ENCODE measurements around the gene SEMA3B. TPM values are rescaled to one million over a fixed set of nuclear protein-coding genes. Genes with fewer than 3 reads are reported as not detected.
"Not testable (repeated sequence)": the region's sequence is repeated elsewhere in the genome, so short reads cannot be mapped to it uniquely, and the experiment has no call there.

SEMA3B gene
- total RNA-seq, 2 experiments from 2014 or later: 1.9 to 2.0 TPM

DNA sequence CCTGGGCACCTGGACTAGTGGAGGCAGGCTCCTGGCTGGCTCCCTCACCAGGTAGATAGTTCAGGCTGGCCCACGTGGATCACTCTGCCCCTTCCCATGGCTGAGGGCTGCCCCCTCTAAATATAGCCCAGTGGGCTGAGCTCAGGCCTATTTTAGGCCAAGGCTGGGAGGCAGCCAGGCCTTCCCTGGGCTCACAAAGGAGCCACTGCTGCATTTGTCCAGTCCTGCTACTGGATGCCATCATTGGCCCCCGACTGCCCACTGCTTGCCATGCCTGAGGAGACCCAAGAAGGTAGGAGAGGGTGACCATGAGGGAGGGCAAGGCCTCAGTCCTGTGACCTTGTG is 9.9 kb downstream of the SEMA3B start, which contains the start of gene LSMEM2:
TSS of gene LSMEM2 (plus strand) at position 208 of the 345 bp plus-strand sequence. CDS start at position 235, 27 bp downstream.
- H3K9me3 Mint-ChIP-seq: no peaks in the 10 kb centered on the region
- POLR2A ChIA-PET: no interaction called here
- intact Hi-C loops (cut with DNase I, micrococcal nuclease): loop anchor here in 1 of 2 experiments (10.0 kb wide), 1 partner anchor 266 kb away; no protein-coding TSS in a partner anchor

DNA sequence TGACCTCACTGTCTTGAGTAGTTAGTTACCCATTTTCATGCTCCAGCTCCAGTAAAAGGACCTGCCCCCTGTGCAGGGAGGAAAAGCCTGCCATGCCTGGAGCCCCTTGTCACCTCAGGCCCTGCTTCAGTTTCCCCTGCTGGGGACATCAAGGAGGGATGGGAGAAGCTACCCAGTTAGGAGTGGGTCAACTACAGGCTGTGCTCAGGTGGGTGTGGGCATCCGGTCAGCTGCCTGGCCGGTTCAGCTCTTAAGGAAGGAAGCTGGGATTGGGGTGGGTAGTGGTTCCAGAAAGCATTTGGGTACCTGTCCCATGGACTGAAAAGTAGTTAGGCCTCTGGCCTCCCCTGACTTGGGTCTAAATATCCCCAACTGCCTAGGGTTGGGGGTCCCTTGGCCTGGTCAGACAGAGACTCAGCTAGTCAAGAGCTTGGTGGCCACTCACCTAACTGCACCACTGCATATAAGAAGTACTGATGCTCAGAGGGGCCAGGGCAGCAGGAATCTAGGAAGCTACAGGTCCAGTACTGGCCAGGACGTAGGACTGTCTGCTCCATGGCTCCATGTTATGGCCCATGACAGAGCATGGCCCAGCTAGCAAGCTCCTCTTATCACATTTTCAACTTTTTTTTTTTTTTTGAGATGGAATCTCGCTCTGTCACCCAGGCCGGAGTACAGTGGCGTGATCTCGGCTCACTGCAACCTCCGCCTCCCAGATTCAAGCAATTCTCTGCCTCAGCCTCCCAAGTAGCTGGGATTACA is 10.5 kb downstream of the SEMA3B start:
- Histone ChIP-seq H3K4me3 (ENCODE audit: low read length) (no peak overlapping the region), H3K4me1 (ENCODE audit: insufficient read depth, low read length) (peaks cover 22% of the 10 kb centered on the region), H3K27me3 (ENCODE audit: control insufficient read depth in 1 of 2, insufficient read depth in 2 of 2, low read length in 2 of 2) (peaks cover 25 to 32% of the 10 kb centered on the region in 2 experiments), H3K36me3 (ENCODE audit: insufficient read depth, low read length) (no peaks in the 10 kb centered on the region), H3K27ac (ENCODE audit: low read depth in 1 of 2, low read length in 2 of 2) (no peak overlapping the region), H3K9me3 (ENCODE audit: control insufficient read depth in 1 of 2, insufficient read depth in 1 of 2, low read length in 2 of 2) (peaks cover 0 to 11% of the 10 kb centered on the region in 2 experiments)
- H3K27me3 Mint-ChIP-seq: peaks cover 38% of the 10 kb centered on the region
- peaks cover 14% of the 10 kb centered on the region for H3K4me1 Mint-ChIP-seq (ENCODE audit: low read depth)
- ChIA-PET POLR2A (interaction anchor here (1.0 kb wide), 1 partner anchor 20 kb away, joined by 3 read pairs; the partner anchor contains the start of genes HYAL3 and NAA80), CTCF (interaction anchor here (1.1 kb wide), 1 partner anchor 53 kb away, joined by 3 read pairs; no protein-coding TSS in a partner anchor)
- TF ChIP-seq, protein P1, sequence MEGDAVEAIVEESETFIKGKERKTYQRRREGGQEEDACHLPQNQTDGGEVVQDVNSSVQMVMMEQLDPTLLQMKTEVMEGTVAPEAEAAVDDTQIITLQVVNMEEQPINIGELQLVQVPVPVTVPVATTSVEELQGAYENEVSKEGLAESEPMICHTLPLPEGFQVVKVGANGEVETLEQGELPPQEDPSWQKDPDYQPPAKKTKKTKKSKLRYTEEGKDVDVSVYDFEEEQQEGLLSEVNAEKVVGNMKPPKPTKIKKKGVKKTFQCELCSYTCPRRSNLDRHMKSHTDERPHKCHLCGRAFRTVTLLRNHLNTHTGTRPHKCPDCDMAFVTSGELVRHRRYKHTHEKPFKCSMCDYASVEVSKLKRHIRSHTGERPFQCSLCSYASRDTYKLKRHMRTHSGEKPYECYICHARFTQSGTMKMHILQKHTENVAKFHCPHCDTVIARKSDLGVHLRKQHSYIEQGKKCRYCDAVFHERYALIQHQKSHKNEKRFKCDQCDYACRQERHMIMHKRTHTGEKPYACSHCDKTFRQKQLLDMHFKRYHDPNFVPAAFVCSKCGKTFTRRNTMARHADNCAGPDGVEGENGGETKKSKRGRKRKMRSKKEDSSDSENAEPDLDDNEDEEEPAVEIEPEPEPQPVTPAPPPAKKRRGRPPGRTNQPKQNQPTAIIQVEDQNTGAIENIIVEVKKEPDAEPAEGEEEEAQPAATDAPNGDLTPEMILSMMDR (IDR thresholded peaks at IDR 0.05): no peak
- no peak overlapping the region for H3K4me3 Mint-ChIP-seq
- no peaks in the 10 kb centered on the region for H3K36me3 Mint-ChIP-seq (ENCODE audit: low read depth)
- no peak overlapping the region for H3K27ac Mint-ChIP-seq
- intact Hi-C loops (cut with DNase I, micrococcal nuclease): loop anchor here in 1 of 2 experiments (10.0 kb wide), 1 partner anchor 265 kb away; no protein-coding TSS in a partner anchor
- H3K9me3 Mint-ChIP-seq: no peaks in the 10 kb centered on the region
- DNase-seq: no peak
- no peak for ATAC-seq (ENCODE audit: poor library complexity)

More for the DNA sequence above, 9.9 kb downstream of the SEMA3B start, which contains the start of gene LSMEM2:
- Histone ChIP-seq H3K9me3 (ENCODE audit: control insufficient read depth in 1 of 2, insufficient read depth in 1 of 2, low read length in 2 of 2) (peaks cover 0 to 11% of the 10 kb centered on the region in 2 experiments), H3K27me3 (ENCODE audit: control insufficient read depth in 1 of 2, insufficient read depth in 2 of 2, low read length in 2 of 2) (peaks cover 31 to 38% of the 10 kb centered on the region in 2 experiments), H3K27ac (ENCODE audit: low read depth in 1 of 2, low read length in 2 of 2) (no peak within 1 kb of the TSS), H3K36me3 (ENCODE audit: insufficient read depth, low read length) (no peaks in the 10 kb centered on the region), H3K4me1 (ENCODE audit: insufficient read depth, low read length) (peaks cover 28% of the 10 kb centered on the region), H3K4me3 (ENCODE audit: low read length) (no peak within 1 kb of the TSS)
- Mint-ChIP-seq H3K4me1 (ENCODE audit: low read depth) (peaks cover 19% of the 10 kb centered on the region), H3K36me3 (ENCODE audit: low read depth) (no peaks in the 10 kb centered on the region), H3K27me3 (peaks cover 44% of the 10 kb centered on the region), H3K4me3 (no peak within 1 kb of the TSS), H3K27ac (no peak within 1 kb of the TSS)
- TF ChIP-seq, protein P1 (IDR thresholded peaks at IDR 0.05): no peak
- no peak for ATAC-seq (ENCODE audit: poor library complexity)
- DNase-seq: no peak
- CTCF ChIA-PET: no interaction called here

DNA sequence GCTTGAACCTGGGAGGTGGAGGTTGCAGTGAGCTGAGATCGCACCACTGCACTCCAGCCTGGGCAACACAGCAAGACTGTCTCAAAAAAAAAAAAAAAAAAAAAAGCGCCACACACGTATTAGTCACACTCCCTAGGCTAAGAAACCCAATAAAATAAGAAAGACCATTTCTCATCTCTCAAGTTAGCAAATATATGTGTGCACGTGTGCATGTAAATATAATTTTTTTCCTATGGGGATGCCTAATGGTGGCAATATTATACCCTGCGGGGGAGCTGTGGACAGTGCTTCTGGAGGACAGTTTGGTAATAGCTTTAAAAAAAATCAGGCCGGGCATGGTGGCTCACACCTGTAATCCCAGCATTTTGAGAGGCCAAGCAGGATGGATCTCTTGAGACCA is 15.2 kb downstream of the SEMA3B start:
- ChIA-PET POLR2A (interaction anchor here (1.1 kb wide), 1 partner anchor 15 kb away, joined by 4 read pairs; the partner anchor contains the start of genes HYAL3 and NAA80), CTCF (interaction anchor here (1.2 kb wide), 1 partner anchor 9 kb away, joined by 4 read pairs; no protein-coding TSS in a partner anchor)
- H3K27ac ChIP-seq (ENCODE audit: low read depth in 1 of 2, low read length in 2 of 2); H3K27me3 ChIP-seq (ENCODE audit: control insufficient read depth in 1 of 2, insufficient read depth in 2 of 2, low read length in 2 of 2); H3K9me3 Mint-ChIP-seq; H3K4me1 ChIP-seq (ENCODE audit: insufficient read depth, low read length); H3K27ac Mint-ChIP-seq; H3K4me1 Mint-ChIP-seq (ENCODE audit: low read depth); ATAC-seq (ENCODE audit: poor library complexity); intact Hi-C loops (cut with DNase I, micrococcal nuclease); DNase-seq; H3K4me3 Mint-ChIP-seq; H3K27me3 Mint-ChIP-seq; H3K4me3 ChIP-seq (ENCODE audit: low read length); H3K9me3 ChIP-seq (ENCODE audit: control insufficient read depth in 1 of 2, insufficient read depth in 1 of 2, low read length in 2 of 2): not testable (repeated sequence)
- H3K36me3 ChIP-seq (ENCODE audit: insufficient read depth, low read length): peaks cover 21% of the 10 kb centered on the region
- H3K36me3 Mint-ChIP-seq (ENCODE audit: low read depth): peaks cover 18% of the 10 kb centered on the region
